HUES6 (cell line): ENCODE data around the gene ZNF516.
A peak's percentile ranks its signal among the peaks of the same experiment; 100 is the strongest.

Source experiments
- H3K27ac ChIP-seq: 2 replicates; pipeline ENCODE4 v1.7.0; 2013; ENCODE audit warnings: low read depth, mild to moderate bottlenecking, low read length, inconsistent platforms
- H3K27me3 ChIP-seq: 2 replicates; pipeline ENCODE4 v1.6.1; 2013; ENCODE audit warnings: low read length; ENCODE audit not compliant: control insufficient read depth, insufficient read depth
- H3K36me3 ChIP-seq: 2 replicates; pipeline ENCODE4 v1.6.1; 2013; ENCODE audit warnings: low read length; ENCODE audit not compliant: control insufficient read depth, insufficient read depth
- H3K4me1 ChIP-seq: 2 replicates; pipeline ENCODE4 v1.6.1; 2013; ENCODE audit warnings: low read length; ENCODE audit not compliant: control insufficient read depth, insufficient read depth
- H3K4me3 ChIP-seq: 2 replicates; pipeline ENCODE4 v1.5.1; 2013; ENCODE audit warnings: low read depth, low read length
- H3K9ac ChIP-seq: one replicate; pipeline ENCODE4 v1.6.1; 2013; ENCODE audit warnings: mild to moderate bottlenecking, low read length
- H3K9me3 ChIP-seq: 2 replicates; pipeline ENCODE4 v1.6.1; 2013; ENCODE audit warnings: low read depth, low read length; ENCODE audit not compliant: control insufficient read depth, insufficient read depth

The ZNF516 gene

DNA sequence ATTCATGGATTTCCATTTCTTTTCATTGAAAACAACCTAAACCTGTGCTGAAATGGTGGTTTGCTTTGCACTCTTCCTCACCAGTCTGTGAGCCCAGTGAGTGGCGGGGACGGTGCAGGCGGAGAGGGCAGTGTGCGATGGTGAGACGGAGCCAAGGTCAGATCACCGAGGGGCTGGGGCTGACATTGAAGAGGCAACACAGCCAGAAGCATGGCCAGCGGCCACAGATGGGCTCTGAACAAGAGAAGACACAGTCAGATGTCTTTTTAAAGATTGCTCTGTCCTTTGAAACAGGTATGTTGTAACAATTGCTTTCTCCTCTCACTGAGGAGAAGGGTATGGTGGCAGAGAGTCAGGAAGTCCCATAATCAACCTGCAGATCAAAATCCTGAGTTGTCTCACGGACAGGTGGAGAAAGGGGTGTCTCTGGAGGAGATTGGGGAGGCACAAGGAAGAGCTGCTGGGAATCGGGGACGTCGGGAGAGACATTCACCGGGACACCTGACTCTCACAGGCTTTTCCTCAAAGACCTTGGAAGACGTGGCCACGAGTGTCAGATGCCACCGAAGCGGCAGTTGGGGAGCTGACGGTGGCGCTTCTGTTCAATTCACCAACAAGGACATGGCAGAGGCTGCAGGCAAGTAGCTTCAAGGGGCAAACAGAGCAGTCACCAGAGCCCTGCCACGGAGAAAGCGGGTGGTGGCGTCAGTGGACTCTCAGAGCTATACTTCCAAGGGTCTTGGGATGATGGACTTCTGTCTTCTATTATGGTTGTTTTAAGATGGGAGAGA, 12.1 kb upstream of the ZNF516 start:
- no peak overlapping the region for H3K27ac ChIP-seq
- no peak overlapping the region for H3K4me3 ChIP-seq
- H3K9me3 ChIP-seq: no peaks in the 10 kb centered on the region
- no peak overlapping the region for H3K9ac ChIP-seq
- no peaks in the 10 kb centered on the region for H3K27me3 ChIP-seq
- H3K36me3 ChIP-seq: no peaks in the 10 kb centered on the region
- peaks cover 9% of the 10 kb centered on the region for H3K4me1 ChIP-seq

DNA sequence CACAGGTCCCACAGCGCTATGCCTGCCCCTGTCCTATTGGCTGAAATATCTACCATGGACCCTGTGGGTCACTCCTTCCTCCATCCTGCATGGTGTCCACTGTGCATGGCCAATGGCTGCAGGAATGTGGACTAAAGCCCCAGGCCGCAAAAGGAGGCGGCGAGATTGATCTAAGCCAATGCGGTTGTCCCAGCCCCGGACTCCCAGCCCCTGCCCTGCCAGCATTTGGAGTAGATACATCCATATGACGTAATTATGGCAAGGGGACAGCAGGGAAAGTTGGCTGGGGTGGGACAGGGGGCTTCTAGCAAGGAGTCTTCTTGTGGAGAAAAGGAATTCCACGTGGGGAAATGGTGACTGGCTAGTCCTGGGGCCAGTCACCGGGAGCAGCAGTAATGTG, 11.4 kb upstream of the ZNF516 start:
- Histone ChIP-seq H3K27ac (no peak overlapping the region), H3K4me1 (peaks cover 9% of the 10 kb centered on the region), H3K9me3 (no peaks in the 10 kb centered on the region), H3K27me3 (no peaks in the 10 kb centered on the region), H3K36me3 (no peaks in the 10 kb centered on the region), H3K4me3 (no peak overlapping the region), H3K9ac (no peak overlapping the region)

GRCh38 chr18:76505614-76506013, 10.6 kb upstream of the ZNF516 start:
- Histone ChIP-seq H3K9me3 (no peaks in the 10 kb centered on the region), H3K4me1 (peaks cover 9% of the 10 kb centered on the region), H3K27me3 (no peaks in the 10 kb centered on the region), H3K27ac (no peak overlapping the region), H3K36me3 (no peaks in the 10 kb centered on the region), H3K9ac (no peak overlapping the region), H3K4me3 (no peak overlapping the region)

DNA sequence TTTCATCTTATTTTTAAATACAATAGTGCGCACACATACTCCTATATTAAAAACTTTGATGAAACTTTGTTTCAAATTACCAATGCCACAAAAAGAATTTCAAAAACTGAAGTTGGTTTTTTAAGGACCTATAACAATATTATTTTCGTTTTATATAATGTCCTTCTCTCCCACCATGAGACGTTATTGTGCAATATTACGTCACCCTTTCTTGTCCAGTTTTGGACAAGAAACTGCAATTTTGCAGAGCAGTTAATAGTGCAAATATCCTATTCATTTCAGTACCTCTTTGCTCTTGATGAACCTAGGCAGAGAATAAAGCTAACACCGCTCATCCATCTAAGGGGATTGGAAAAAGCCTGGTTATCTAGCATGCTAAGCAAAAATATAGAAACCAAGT, 9.7 kb upstream of the ZNF516 start:
- Histone ChIP-seq H3K27ac (no peak overlapping the region), H3K27me3 (no peaks in the 10 kb centered on the region), H3K36me3 (no peaks in the 10 kb centered on the region), H3K9me3 (no peaks in the 10 kb centered on the region), H3K4me1 (peaks cover 12% of the 10 kb centered on the region), H3K4me3 (no peak overlapping the region), H3K9ac (no peak overlapping the region)

- H3K36me3 ChIP-seq: no peaks in the 10 kb centered on the region
- no peaks in the 10 kb centered on the region for H3K9me3 ChIP-seq
- no peak overlapping the region for H3K9ac ChIP-seq
- H3K4me1 ChIP-seq: peaks cover 12% of the 10 kb centered on the region
- no peaks in the 10 kb centered on the region for H3K27me3 ChIP-seq
- no peak overlapping the region for H3K27ac ChIP-seq
- 0 out of 2 replicates have a peak overlapping the region, but pooled peaks have one; percentile 10 for H3K4me3 ChIP-seq
Measured at GRCh38 chr18:76503649-76504386, 8.8 kb upstream of the ZNF516 start.

- H3K4me1 ChIP-seq: peaks cover 12% of the 10 kb centered on the region
- no peaks in the 10 kb centered on the region for H3K9me3 ChIP-seq
- H3K9ac ChIP-seq: no peak overlapping the region
- H3K4me3 ChIP-seq: no peak overlapping the region
- no peaks in the 10 kb centered on the region for H3K36me3 ChIP-seq
- H3K27ac ChIP-seq: no peak overlapping the region
- peaks cover 2% of the 10 kb centered on the region; the same call in 1 of the 2 replicates for H3K27me3 ChIP-seq
Measured at GRCh38 chr18:76502551-76502950, 7.5 kb upstream of the ZNF516 start.

DNA sequence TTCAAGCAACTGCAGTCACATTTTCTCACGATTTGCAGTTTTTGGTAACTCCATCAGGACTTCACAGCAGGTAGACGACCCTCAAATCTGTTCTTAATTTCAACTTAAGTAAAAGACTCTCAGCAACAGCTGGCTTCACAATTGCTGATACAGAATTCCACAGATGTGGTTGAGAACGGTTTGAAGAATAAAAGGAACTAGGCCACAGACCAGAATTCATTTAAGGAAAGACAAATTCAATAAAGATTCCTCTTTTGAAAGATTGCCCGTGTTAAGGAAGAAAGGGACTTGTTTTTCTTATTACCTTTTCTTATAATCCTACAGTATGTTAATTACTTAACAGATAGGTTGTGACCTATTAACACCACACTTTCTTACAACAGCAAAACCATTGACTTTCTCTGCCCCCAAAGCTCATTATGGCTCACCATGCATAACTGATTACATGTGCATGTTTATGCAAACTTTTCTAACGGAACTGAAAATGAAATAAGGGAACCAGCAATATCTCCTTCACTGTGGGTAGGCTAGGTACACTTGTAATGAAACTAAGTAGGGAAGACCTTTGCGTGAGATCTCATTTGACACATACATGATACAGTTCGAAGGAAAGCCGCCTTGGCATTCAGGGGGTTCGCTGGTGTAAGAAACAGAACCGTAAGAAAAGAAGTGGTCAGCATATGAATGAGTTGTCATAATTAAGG, 4.7 kb upstream of the ZNF516 start:
- Histone ChIP-seq H3K36me3 (no peaks in the 10 kb centered on the region), H3K27me3 (peaks cover 13% of the 10 kb centered on the region), H3K9ac (no peak overlapping the region), H3K4me3 (no peak overlapping the region), H3K4me1 (peaks cover 19% of the 10 kb centered on the region), H3K9me3 (no peaks in the 10 kb centered on the region), H3K27ac (no peak overlapping the region)

GRCh38 chr18:76499021-76499420, 4.0 kb upstream of the ZNF516 start:
- Histone ChIP-seq H3K27ac (no peak overlapping the region), H3K27me3 (peaks cover 13% of the 10 kb centered on the region), H3K4me3 (no peak overlapping the region), H3K9me3 (no peaks in the 10 kb centered on the region), H3K36me3 (no peaks in the 10 kb centered on the region), H3K9ac (no peak overlapping the region), H3K4me1 (peaks cover 17% of the 10 kb centered on the region)

- Histone ChIP-seq H3K9ac (no peak overlapping the region), H3K27me3 (peaks cover 13% of the 10 kb centered on the region), H3K36me3 (no peaks in the 10 kb centered on the region), H3K9me3 (no peaks in the 10 kb centered on the region), H3K4me1 (peaks cover 10% of the 10 kb centered on the region; the same call in 1 of the 2 replicates), H3K27ac (no peak overlapping the region), H3K4me3 (no peak overlapping the region)
Measured at GRCh38 chr18:76498064-76498463, 3.0 kb upstream of the ZNF516 start.

DNA sequence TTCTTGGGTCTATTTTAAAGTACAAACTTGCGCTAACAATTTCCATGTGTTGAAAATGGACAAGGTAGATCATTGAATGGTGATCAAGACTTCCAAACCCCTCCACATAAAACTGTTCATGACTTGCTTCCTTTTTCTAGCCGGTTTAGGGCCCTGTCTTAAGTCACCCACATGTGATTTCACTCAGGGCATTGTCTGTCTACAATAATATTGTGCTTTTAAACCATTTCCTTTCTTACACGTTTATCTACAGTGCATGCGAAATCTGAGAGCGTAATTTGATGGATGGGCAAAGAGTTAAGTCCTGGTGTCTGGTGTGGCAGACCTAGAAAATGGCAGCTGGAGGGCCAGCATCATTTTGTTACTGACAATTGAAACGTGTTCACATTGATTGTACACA, 2.0 kb upstream of the ZNF516 start:
- H3K4me3 ChIP-seq: peak overlapping the region; percentile 69; the same call in 1 of the 2 replicates
- no peaks in the 10 kb centered on the region for H3K36me3 ChIP-seq
- H3K9ac ChIP-seq: no peak overlapping the region
- H3K27me3 ChIP-seq: peaks cover 16% of the 10 kb centered on the region
- no peaks in the 10 kb centered on the region for H3K9me3 ChIP-seq
- peaks cover 10% of the 10 kb centered on the region; the same call in 1 of the 2 replicates for H3K4me1 ChIP-seq
- no peak overlapping the region for H3K27ac ChIP-seq
